ENCODE results near the gene SLC6A12.

DNA sequence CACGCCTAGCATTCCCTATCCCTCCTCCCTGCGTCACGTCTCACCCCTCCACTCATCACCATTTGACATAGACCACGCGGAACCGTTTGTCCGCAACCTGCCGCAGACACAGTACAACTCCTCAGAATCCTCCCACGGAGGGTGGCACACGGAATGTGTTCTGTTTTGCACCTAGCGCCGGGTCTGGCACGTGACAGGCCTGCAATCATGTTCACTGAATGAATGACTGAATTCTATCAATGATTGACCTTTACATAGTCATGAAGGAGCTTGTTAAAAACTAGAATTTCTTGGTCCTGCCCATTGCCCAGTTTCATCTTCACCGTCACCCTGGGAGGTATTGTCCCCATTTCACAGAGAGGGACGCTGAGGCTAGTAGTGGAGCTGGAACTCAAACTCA lies 4.7 kb downstream of the SLC6A12 start:
- TF ChIP-seq CTCF (IDR thresholded peaks at IDR 0.05) (no peak), POLR2A (IDR thresholded peaks at IDR 0.05) (no peak)
